ENCODE measurements around the gene TMEM108.

The TMEM108 gene

DNA sequence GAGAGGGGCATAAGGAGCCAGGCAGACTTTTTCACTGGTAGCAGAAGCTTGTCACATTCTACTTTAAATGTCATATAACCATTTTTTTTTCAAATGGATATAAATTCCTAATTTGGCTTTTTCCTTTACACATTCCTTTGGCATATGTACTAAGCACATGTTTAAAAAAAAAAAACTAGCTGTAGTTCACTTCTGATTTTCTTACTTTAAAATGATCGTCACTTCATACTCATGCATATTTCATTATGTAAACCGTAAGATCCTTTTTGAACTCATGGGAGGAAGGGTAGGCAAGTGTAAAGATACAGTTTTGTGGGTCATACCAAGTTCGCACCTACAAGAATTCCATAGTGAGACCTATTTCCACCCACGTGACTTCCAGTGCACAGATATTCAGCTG is 316.5 kb downstream of the TMEM108 start:
- DNase-seq (ENCODE audit: low read depth), result no peak

DNA sequence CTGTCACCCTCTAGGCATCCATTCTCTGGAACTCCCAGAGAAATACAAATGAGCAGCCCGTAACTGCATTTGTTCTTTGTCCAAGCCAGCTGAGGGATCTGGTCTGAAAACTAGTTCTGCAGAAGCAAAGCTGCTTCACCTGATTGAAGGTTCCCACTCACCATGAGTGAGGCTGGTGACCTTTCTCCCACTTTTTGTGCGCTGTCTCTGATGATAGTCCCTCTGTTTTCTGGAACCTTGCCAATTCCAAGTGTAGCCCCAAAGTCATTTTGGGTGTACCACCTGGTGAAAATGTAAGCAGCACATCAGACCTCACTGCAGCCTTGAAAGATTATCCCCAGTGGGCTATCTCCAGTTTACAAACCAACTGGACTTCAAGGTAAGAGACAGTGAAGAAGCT is 322.3 kb downstream of the TMEM108 start:
- DNase-seq (ENCODE audit: low read depth), result no peak

DNA sequence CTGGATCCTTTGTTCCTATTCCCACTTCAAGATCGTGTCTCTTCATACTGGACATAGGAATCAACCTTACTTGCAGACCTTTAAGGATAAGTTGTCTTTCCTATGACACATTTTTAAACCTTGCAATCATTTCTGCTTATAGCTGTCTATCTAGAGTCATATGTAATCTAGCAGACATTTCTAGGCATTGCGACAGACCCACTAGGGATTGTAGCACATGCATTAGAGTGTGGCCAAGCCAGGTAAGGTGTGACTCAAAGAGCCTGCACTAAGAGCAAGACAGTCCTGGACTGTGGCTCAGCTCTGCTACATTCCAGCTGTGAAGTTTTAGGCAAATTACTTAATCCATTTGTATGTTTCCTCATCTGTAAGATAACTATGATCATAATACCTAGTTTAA is 322.8 kb downstream of the TMEM108 start:
- no peak for DNase-seq (ENCODE audit: low read depth)

DNA sequence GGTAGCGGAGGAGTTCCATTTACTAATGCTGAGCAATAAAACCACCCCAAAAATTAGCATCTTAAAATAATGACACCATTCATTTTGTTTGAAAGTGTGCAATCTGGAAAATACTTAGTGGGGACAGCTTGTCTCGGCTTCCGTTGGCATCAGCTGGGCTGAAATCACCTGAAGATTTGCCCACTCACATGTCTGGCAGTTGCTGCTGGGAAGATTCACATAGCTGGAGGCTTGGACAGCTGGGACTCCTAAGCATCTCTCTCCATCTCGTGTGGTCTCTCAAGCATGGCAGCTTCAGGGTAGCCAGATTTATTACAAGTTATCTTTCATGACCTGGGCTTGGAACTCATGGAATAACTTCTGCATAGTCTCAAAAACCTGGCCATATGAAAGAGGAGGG is 323.2 kb downstream of the TMEM108 start:
- no peak for DNase-seq (ENCODE audit: low read depth)

DNA sequence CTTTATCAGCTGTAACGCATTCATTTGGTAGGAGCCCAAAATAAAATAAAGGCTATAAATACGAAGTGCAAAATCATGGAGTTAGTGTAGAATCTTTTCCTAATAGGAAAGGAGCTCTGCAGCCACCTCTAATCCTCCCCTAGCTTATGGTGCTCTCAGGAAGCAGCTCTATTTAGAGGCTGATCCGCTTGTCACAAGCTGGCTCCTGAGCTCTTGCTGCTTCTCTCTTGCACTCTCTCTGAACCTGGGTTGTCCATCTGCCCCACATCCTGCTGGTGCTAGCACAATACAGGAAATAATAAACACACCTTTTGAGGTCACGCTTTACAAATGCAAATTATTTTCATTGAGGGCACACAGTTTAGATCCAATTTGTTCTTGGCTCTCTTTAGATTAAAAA is 324.3 kb downstream of the TMEM108 start:
- no peak for DNase-seq (ENCODE audit: low read depth)

DNA sequence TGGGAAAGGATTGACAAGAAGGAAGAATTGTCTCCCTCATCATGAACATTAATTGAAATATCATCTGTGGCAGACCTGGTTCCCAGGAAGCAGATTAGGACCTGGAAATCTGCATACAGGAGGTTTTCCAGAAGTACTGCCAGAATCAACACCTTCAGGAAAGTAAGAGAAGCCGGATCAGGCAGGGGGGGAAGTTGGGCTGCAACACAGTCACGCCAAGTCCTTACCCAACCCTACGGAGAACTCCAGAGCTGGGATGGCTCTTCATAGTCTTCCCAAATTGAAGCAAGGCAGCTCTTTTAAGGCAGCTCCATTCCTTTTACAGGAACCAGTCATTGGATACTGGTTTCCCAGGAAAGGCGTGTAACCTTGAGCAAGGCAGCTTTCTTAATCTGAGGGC is 326.5 kb downstream of the TMEM108 start:
- no peak for DNase-seq (ENCODE audit: low read depth)

DNA sequence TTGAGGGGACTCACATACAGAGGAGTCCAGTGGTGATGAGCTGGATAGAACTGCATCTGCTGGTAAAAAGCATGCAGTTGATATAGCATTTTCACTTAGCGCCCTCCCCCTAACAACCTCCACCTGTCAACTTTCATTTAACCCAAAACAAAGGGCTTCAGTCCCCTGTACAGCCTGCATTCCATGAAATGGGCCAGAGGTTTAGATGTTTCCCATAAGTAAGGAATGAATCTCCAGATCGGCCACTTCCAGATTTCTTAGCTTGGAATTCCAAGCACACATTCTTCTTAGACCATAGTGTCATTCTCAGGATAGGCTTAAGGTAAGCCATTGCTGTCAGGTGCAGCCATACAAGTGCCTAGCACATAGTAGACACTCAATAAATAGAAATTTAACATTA is 328.7 kb downstream of the TMEM108 start:
- no peak for DNase-seq (ENCODE audit: low read depth)

DNA sequence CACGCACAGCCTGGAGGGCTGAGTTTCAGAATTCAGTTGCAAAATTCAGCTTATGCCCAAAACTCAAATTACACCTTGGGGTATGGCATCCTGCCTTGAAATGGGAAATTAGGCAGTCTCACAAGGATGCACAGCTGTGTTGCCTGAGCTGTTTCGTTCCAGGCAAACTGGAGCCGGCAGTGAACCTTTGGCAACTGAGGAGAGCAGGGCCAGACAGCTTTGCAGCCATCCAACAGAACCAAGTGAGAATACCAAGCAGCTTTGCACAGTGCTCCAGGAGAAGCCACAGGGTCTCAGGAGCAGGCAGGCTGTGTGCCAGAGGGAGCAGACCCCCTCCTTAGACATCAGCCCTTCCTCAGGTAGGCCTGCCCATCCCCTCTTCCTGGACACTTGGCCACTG is 329.2 kb downstream of the TMEM108 start:
- DNase-seq (ENCODE audit: low read depth), result no peak

DNA sequence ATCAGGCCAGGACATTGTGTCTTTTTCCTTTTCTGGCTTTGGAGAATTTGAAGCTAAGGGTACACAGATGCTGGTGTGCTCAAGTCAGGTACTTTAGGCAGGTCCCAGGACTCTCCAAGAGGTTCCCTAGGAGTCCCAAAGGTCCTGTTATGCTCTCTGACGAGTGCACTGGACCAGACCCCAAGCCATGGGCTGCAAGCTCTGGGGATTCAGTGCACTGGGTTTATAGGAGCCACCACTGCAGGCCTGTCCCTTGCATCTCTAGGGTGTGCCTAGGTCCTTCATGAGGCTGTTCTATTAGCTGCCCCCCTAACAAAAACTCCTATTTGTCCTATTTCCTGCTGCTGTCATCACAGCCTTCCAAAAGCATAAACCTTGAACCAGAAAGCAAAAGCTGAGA is 329.8 kb downstream of the TMEM108 start:
- no peak for DNase-seq (ENCODE audit: low read depth)

DNA sequence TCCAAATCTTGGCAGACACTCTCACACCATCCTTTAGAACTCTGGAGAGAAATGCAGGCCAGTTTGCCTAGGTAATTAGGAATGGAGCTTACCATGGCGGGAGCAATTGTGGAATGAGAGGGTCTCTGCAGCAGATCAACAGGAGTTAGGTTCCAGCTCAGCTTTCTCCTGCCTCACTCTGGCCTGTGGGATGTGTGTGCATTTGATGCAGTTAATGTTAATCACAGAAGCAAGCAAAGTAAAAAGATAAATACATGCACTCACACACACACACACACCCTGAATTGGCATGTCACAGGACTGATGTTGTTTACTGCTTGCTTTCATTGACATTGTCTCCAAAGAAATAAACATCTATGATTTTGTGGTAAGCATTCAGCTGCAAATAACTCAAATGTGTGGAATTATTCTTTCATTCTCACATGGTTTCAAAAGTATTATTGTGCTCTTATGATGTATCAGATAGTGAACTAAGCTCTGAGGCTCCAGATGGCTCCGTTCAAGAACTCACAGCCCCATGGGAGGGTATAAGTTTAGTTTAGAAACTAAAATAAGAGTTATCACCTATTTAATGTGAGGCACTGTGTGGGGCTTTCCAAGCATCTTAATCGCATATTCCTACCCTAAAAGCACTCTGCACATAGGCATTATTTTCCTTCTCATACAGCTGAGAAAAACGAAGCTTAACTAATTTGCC is 330.3 kb downstream of the TMEM108 start:
- DNase-seq (ENCODE audit: low read depth), result no peak

DNA sequence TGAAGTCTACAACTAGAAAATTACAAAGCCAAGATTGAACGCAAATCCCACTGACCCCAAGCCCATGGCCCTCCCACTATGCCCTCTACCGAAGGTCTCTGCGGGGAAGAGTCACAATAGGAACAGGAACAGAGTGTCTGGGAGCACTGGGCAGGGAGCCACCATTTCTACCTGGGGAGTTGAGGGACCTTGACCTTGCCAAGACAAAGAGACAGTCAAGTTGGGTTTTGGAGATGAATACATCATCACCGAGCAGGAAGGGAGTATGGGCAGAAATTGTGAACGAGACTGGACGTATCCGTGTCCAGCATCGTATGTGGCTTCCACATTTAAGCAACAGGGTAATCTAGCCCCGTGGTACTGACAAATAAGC is 330.9 kb downstream of the TMEM108 start:
- DNase-seq (ENCODE audit: low read depth), result no peak

DNA sequence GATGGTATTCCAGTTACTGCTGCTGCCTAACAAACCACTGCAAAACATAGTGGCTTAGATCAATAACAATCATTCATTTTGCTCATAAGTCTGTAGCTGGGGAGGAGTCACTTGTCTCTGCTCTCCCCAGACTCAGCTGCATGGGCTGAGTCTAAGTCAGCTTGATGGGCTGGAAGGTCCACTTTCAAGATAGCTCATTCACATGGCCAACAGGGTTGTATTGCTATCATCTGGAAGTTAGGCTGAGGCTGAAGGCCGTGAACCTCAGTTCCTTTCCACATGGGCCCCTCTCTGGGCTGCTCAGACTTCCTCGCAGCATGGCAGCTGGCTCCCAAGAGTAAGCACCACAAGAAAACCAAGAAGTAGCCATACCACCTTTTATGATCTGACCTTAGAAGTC is 333.0 kb downstream of the TMEM108 start:
- no peak for DNase-seq (ENCODE audit: low read depth)

DNA sequence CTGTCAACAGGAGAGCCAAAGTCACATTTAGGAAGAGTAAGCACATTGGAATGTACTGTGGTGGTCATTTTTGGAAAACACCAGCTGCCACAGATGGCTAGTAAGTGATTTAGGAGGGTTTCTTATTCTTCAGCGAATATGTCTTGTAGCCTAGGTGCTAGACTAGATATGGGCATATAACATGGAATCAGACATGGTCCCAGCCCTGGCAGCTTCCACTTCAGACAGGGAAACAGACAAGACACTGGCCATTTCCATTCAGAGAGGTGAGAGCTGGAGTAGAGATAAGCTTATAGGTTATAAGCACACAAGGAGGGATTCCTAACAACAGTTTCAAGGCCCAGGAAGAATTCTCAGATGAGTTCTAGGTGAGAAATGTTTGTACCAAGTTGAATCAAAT is 333.5 kb downstream of the TMEM108 start:
- no peak for DNase-seq (ENCODE audit: low read depth)

DNA sequence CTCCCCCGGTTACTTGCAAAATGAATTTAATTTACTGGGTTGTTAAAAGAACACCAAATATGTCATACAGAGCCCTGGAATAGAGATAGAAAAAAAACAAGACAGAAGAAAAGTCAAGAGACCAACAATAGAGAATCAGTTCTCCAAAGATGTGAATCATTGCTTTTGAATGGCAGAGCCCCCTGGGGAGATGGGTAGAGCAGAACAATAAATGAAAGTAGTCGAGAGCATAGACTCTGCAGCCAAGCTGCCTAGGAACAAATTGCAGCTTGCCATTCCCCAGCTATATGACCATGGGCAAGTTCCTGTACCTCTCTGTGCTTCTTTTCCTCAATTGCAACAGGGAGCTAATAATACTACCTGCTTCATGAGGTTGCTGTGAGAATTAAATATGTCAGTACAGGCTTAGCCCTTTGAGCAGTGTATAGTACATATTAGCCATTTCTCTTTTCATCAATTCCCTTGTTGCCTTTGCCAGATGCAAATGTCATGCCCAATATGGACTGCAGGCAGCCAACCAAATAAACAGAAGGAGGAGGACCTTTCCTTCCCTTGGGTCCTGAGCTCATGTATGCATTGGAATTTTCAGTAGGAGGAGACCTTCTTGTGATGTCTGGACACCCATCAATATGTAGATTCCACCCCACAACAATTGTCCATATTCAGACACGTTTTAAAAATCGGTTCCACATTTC is 336.7 kb downstream of the TMEM108 start:
- no peak for DNase-seq (ENCODE audit: low read depth)

DNA sequence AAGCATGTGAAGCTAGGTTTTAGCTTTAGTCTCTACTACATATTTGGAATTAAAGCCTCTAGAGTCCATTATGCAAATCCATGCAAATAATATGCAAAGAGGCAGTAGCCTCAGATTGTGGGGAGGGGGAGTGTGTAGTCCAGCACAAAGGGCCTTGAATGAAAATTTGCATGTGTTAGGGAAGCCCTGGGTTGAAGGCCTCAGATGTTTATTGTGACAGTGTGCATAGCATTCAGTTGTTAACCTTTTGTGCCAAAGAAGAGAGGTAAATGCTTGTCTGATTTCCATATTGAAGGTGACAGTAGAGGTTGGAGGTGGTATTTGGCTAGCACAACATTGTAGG is 337.2 kb downstream of the TMEM108 start:
- DNase-seq (ENCODE audit: low read depth), result no peak

DNA sequence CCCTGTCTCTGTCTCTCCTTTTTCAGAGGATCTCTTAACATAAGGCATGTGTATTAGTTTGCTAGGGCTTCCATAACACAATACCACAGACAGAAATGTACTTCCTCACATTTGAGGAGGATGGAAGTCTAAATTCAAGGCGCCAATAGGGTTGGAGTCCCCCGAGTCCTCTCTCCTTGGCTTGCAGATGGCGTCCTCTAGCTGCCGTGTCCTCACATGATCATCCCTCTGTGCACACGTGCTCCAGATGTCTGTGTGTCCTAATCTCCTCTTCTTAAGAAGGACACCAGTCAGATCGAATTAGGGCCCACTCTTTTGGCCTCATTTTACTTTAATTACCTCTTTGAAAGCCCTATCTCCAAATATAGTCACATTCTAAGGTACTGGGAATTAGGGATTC is 338.6 kb downstream of the TMEM108 start:
- no peak for DNase-seq (ENCODE audit: low read depth)

DNA sequence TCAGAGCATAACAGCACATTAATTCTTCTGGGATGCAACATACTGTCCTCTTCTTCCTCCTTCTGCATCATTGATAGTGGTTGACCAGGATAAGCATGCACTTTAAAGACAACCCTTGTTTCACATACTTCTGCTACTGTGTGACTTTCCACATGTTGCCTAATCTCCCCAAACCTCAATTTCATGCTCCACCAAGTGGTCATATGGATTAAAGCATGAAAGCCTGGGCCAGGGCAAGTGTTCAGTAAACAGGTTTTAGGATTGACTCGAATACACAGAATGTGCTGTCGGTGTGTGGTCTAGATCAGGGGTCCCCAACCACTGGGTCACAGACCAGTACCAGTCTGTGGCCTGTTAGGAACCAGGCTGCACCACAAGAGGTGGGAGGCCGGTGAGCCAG is 339.2 kb downstream of the TMEM108 start:
- no peak for DNase-seq (ENCODE audit: low read depth)

DNA sequence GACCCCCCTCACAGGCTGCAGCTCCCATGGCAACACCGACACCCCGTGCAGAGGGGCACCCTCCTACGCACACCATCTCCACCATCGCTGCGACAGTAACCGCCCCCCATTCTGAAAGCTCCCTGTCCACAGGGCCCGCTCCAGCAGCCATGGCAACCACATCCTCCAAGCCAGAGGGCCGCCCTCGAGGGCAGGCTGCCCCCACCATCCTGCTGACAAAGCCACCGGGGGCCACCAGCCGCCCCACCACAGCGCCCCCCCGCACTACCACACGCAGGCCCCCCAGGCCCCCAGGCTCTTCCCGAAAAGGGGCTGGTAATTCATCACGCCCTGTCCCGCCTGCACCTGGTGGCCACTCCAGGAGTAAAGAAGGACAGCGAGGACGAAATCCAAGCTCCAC is 341.7 kb downstream of the TMEM108 start:
- no peak for DNase-seq (ENCODE audit: low read depth)

DNA sequence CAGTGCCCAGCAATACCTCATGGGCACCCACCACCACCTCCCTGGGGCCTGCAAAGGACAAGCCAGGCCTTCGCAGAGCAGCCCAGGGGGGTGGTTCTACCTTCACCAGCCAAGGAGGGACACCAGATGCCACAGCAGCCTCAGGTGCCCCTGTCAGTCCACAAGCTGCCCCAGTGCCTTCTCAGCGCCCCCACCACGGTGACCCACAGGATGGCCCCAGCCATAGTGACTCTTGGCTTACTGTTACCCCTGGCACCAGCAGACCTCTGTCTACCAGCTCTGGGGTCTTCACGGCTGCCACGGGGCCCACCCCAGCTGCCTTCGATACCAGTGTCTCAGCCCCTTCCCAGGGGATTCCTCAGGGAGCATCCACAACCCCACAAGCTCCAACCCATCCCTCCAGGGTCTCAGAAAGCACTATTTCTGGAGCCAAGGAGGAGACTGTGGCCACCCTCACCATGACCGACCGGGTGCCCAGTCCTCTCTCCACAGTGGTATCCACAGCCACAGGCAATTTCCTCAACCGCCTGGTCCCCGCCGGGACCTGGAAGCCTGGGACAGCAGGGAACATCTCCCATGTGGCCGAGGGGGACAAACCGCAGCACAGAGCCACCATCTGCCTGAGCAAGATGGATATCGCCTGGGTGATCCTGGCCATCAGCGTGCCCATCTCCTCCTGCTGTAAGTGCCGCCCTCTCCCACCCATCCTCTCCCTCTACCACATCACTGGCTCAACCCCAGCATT is 342.5 kb downstream of the TMEM108 start:
- DNase-seq (ENCODE audit: low read depth), result no peak

DNA sequence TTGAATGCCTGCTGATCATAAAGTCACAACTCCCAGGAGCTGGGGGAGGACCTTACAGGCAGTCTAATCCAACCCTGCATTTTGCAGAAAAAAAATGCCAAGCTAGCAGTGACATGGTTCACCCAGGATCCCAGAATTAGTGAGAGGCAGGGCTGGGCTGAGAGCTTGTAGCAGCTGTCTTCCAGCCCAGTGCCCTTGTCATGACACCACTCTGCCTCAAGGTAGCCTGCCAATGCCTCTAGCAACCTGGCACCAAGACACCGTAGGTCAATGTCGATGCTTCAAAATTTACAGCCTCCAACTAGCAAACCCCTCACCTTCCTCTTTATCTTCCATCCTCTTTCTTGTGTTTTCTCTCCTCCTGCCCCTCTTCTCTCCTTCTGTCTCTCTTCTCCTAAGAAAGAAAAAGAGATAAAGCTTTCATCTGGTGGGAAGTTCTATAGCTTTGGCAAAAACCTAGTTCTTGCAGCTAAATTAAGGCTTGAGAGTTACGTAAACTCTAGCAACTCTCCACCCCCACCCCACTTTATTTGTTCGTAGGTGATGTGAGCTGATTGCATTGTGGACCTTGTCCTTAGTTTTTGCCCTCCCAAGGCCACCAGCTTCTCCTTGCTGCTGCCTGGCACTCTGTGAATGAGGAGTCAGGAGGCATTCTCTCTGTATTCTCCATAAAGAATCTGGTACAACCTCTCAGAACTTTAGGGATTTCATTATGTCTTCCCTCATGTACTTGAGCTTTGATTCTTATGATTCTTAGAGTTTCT is 343.3 kb downstream of the TMEM108 start:
- DNase-seq (ENCODE audit: low read depth), result no peak

DNA sequence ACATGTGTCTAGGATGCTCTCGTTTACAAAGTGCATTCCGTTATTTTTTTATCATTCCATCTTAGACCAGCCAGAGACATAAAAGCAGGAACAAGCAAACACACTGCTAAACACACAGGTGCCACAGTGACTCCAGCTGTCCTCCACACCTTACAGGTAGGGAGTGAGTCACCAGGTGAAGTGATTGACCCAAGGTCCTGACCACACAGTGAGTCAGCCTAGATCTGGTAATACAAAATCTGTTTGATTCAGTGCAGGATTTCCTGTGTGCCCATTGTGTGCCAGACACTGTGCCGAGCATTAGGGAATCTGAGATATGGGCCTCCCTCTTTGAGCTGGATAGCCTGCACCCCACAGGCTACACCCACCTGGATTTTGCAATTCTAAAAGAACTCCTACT is 345.0 kb downstream of the TMEM108 start:
- no peak for DNase-seq (ENCODE audit: low read depth)

DNA sequence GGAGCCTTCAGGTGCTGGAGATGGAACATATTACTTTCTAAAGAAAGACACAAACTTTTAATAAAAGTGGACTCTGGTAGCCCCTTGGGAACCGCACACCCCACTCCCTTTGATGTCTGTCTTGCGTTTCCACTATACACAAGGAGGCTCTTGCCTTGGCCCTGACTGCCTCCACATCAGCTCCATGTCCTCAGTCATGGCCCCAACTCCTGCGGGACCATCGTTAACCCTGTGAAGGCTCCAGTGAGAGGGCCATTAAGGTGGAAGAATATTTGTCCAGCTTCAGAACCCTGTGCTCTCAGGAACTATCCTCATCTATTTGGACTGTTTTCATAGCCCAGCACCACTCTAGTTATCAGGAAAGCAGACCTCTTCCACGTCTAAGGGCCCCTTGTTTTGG is 345.6 kb downstream of the TMEM108 start:
- no peak for DNase-seq (ENCODE audit: low read depth)

Measured in T follicular helper cell (primary cell).